Stimulated activated CD4-positive, alpha-beta T cell treated with anti-CD3 and anti-CD28 coated beads, Interleukin-12 subunit alpha, Interleukin-12 subunit beta, amount 100 ng/mL, for 24 hours (primary cell): Measurements from ENCODE around the gene MED9.

Experiments
- DNase-seq, 2 experiments: peaks; one replicate each; pipeline ENCODE4 v3.0.0-alpha.2; 2020; ENCODE audit warnings: low read depth in 2 of 2

MED9 gene

DNA sequence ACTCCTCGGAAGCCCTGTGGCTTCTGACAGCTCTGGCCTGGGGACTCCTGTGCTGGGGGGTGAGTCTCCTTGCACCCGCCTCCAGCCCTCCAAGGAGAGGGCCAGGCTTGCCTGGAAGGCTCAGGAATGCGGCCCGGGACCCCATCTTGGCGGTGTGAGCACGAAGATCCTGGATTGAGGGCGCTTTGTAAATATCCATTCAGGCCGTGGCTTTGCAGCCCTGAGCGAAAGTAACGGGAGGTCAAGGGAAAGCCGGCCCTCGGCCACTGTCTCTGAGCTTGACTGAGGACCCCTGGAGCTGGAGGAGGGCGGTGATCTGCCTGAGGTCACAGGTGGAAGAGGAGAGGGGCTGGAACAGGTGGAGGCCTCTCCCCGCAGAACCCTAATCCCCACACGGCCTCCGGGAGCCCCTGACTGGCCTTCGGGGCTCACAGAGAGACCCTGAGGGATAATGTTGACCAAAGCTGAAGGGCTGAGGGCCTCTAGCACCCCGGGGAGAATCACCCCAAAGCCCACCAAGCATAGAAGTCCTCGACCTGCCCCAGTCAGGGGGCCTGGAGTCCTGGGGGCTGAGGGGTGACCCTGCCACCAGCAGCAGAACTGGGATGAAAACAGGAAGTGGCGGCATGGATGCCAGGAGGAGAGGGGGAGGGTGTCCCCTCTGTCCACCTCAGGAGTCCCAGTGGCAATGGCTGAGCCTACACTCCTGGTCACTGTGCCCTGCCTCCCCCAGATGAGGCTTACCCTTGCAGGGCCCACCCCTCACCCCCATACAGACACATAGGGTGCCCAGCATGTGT is 27.7 kb downstream of the MED9 start:
- no peak for DNase-seq

DNA sequence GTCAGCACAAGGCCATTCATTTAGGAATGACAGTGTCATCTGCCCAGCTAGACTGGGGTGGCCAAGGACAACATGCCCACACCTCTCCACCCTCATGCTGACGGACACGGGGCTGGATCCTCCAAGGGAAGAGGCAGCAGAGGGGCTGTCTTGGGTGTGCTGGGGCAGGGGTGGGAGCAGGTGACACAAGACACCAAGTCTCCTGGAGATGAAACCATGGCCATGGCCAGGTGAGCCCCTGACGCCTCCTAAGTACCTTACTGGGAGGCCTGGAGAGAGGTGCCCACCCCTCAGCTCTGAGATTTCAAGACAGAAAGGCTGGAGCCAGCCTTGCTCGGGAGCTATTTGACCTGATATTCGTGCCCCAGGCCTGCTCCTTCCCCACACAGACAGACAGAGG is 28.4 kb downstream of the MED9 start:
- no peak for DNase-seq

DNA sequence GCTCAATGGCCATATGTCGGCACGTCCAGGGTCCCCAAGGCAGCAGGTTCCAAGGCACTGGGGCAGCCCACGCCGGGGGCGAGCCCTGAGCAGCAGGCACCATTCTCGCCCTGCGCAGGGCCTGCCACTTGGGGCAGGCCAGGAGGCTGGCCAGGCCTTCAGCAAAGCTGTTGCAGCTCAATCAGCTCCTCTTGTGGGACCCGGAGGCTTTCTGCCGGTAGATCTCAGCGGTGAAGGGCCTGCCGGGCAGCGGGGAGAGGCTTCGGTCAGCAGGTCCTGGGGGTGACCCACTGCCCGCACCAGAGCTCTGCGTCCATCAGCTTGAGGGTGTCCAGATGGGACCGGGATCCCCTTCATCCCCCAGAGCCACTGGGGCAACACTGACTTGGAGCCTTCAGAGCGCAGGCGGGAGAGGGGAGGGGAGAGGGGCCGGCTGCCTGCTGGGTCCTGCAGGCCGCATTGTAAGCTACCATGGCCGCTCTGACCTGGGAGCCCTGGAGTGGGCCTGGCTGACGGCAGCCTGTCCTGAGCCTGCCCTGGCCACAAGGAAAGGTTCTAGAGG is 28.9 kb downstream of the MED9 start:
- no peak for DNase-seq

DNA sequence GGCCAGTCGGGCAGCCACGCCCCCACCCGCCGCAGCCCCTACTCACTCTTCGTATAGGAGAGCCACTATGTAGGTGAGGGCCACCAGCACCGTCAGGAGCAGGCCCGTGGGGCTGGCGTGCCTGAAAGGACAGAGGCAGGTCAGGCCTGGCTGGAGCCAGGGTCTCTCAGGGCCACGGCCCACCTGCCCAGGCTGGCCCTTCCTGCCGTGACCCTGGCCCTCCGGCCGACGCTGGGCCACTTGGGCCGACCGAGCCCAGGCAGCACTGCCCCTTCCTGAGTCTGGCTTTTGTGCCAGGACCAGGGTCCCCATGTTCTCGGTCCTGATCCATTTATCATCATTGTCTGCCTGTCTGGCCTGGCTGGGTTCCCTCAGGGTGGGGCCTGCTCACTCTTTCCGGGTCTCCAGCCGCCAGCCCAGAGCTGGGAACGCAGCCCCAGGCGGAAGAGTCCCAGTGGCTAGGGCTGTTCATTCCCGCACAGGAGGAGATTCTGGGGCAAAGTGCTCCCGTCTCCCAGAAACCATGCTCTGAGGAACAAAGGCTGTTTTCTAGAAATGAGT is 29.5 kb downstream of the MED9 start:
- no peak for DNase-seq

DNA sequence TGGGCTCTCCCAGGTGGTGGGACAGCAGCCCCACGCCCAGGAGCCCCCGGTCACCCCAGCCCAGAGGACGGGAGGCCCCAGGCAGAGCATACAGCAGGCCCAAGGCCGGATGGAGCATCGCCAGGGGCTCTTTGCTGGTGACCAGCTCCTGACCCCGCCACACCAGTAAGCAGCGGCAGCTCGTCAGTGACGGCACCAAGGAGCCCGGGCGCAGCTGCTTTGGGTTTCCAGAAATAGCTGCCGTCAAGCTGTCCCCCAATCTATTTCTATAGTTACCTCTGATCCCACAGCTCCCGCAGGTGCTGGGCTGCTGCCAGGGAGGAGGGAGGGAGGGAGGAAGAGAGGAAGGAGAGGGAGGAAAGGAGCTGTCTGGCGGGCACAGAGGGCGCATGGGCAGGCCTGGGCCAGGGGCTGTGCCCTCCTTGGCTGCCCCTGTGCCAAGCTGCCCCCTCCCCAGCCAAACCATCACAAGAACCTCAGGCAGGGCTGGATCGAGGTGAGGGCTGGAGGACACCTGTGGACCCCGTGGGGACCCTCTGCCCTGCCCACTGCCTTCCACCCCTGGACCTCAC is 30.2 kb downstream of the MED9 start:
- DNase-seq: no peak

- no peak for DNase-seq
Measured at GRCh38 chr17:17507465-17508011, 30.7 kb downstream of the MED9 start.

DNA sequence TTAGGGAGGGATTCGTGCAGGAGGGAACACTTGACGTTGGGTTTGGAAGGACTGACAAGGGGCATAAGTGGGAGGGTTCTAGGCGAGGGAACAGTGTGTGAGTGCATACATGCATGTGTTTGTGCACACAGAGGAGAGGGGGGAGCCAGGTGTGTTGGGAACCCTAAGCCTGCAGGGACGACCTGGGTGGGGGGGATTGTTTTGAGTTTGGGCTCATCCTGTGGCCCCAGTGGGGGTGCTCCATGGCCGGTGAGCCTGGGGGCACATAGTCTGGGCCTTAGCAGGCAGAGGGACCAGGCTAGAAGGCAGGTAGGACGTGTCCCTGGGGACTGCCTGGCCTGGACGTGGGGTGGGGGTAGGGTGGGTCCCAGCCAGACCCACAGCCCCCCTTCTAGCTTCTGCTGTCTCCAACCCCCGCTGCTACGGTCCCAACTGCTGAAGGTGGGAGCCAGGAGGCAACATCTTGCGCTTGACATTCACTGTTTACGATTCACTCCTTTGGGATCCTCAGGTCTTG is 31.3 kb downstream of the MED9 start:
- DNase-seq: no peak

GRCh38 chr17:17508646-17509591 is 32.1 kb downstream of the MED9 start:
- DNase-seq: no peak

DNA sequence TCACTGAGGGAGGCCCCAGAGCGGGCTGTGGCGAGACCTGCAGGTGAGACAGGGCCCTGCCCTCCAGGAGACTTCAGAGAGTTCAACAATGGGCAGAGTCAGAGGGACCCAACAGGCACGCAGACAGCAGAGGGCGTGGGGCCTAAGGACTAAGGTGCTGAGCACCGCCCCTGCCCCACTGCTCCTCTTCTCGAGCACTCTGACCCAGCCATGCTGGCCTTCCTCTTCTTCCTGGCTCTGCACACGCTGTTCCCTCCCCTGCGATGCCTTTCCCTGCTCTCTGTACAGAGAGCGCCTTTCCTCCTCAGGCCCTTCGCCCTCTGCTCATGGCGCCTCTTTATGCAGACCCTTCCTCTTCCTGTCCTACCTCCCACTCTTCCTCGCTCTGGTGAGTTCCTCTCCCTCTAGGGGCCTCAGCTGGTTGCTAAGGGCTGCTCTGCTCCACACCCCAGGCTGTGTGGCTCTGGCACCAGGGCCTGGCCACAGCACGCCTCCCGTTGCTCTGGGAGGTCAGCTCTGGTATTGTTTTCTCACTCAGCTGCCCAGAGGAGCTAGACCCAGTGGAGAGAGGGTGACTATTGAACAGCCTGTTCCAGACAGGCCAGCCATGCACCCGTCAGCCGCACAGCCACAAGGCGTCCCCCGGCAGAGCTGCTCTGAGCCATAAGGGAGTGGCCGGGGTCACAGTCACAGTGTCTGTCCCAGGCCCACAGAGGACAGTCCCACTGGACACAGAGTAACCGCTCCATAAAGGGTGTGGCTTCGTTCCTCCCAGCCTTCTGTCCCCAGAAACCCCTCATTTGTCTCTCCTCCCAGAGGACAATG is 33.0 kb downstream of the MED9 start:
- no peak for DNase-seq

- DNase-seq: no peak
Measured at GRCh38 chr17:17510456-17511292, 33.9 kb downstream of the MED9 start.

- DNase-seq: no peak
Measured at GRCh38 chr17:17511293-17511741, 34.5 kb downstream of the MED9 start.

GRCh38 chr17:17511881-17512858 is 35.4 kb downstream of the MED9 start:
- DNase-seq: no peak

GRCh38 chr17:17512866-17513265 is 36.1 kb downstream of the MED9 start:
- no peak for DNase-seq

DNA sequence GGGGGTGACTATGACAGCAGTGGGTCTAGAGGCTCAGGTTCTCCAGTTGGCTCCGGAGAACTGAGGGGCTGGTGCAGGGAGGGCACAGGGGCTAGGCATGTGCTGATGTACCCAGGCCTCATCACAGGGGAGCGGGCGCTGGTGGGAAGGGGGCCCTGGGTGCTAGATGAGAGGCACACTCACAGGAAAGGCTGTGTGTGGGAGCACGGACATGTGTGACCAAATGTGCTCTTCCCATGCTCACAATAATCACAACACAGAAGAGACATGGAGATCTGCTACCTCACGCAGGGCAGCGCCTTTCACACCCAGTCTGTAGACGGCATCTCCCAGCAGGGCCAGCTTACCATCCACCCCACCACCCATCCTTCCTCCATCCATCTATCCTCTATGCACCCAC is 36.8 kb downstream of the MED9 start:
- DNase-seq: no peak

DNA sequence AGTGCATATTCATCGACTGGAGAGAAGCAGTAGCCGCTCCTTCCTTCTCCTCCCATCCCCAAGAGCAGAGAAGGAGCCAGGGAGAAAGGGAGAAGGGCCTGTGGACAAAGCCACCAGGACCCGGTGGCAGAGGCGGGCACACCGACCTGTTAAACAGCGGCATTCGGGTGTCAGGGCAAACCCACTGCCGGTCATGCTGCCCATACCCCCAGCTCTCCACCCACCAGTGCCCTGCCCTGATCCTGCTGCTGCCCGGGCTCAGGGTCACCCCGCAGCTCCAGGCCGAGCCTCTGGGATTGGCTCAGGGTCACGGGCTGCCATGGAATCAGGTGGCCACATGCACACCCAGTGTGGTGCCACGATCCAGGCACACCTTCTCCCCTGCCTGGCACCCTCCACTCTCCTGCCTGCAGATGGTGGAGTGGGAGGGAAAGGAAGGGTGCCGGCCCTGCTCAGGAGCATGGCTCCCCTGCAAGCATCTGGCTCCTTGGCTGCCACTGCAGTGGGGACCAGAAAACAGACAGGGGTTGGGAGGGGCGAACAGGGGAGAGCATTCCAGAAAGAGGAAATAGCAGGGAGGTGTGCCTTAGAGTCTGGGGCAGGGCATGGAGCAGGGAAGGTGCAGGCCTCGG is 37.7 kb downstream of the MED9 start:
- no peak for DNase-seq

- no peak for DNase-seq
Measured at GRCh38 chr17:17514993-17515933, 38.5 kb downstream of the MED9 start.
